Ecto neural progenitor cell (in vitro differentiated cells): ENCODE measurements around the gene FAM13A.
"Not testable (repeated sequence)": the region's sequence is repeated elsewhere in the genome, so short reads cannot be mapped to it uniquely, and the experiment has no call there.

Source experiments
- DNase-seq: peaks from one replicate; pipeline ENCODE4 v3.0.0-alpha.2; 2018; ENCODE audit warnings: low spot score

FAM13A gene

DNA sequence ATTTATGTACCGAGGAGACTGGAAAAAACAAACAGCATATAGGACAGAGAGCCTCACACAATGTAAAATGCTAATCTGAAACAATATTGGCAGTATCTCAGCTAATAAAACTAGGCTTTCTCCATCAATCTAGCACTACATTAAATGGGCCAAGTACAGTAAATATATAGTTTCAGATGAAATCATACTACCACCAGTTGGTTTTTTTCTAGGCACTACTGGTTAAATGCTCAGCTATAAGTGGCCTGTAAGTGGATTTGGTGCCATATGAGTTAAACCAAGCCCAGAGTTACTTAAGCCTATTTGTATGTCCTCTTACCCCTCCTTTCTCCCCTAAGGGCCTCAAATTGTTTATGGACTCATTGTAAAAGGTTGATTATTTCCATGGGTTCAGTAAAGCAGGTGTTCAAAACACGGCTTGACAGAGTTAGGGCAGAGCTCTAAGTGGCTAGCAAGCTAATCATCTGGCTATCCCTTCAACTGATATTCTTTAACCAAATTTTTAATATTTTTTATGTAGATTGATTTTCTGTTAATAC, 57.5 kb downstream of the FAM13A start:
- DNase-seq = no peak

- no peak for DNase-seq
Observed at GRCh38 chr4:88998891-88999290, 58.1 kb downstream of the FAM13A start.

DNA sequence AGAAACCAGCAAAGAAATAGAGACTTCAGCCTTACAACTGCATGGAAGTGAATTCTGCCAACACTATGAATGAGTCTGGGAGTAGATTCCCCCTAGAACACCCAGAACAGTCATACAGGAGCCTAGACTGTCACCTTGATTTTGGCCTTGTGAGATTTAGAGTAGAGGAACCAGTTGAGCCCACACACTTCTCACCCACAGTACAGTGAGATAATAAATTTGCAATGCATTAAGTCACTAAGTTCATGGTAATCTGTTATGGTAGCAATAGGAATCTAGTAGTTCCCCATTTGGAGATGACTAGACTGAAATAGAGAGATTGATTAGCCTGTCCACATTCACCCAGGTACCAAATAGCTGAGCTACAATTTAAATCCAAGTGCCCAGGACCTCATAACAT, 59.0 kb downstream of the FAM13A start:
- DNase-seq = no peak

DNA sequence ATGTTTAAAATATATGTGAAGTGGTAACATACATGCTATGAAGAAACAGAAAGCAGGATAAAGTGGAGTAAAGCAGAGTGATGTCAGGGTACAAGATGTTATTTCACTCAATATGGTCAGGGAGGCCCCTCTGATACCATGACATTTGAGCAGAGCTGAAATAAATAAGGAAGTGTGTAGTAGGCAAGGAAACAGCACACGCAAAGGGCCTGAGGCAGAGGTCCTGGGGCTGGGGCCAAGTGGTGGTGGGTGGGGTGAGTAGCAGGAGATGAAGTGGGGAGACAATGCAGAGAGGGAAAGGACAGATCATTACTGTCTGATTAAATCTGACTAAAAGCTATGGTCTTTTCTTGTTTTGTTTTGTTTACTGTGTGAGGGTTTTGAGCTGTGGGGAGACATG, 61.1 kb downstream of the FAM13A start:
- DNase-seq = no peak

- not testable (repeated sequence) for DNase-seq
Observed at GRCh38 chr4:88995257-88995656, 61.7 kb downstream of the FAM13A start.

DNA sequence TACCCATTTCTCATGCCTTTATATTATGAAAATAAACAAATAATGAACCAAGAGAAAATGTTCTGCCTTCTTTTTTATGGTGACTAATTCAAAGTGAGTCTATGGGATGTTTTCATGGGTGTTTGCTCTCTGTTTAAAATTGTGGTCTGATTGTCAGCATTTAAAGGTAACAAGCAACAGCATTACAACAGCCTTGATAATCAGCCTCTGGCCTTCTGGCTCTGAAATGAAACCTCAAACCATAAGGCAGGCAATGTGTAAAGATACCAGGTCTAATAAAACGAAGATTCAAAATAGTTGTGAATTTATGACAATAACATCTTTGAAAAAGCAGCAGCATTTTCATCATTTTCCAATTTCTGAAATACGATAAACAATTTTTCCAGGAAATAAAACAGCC, 63.7 kb downstream of the FAM13A start:
- DNase-seq = no peak

DNA sequence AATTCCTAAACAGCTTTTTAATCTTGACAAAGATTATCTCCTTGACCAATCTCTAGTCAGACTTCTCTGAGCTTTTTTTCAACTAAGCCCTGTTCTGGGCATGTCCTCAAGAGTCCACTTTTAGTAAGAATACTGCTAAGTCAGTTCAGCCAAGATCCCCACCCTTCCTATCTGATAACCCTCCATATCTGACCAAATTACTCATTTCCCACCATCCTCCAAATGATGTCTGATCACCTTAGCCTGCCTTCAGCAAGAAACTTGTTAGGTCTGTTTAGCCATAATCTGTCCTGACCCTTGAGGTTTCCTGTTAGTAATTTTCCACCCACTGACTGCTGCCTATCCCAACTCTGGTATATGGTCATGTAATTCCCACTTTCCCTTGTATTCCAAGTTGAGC, 65.2 kb downstream of the FAM13A start:
- no peak for DNase-seq

DNA sequence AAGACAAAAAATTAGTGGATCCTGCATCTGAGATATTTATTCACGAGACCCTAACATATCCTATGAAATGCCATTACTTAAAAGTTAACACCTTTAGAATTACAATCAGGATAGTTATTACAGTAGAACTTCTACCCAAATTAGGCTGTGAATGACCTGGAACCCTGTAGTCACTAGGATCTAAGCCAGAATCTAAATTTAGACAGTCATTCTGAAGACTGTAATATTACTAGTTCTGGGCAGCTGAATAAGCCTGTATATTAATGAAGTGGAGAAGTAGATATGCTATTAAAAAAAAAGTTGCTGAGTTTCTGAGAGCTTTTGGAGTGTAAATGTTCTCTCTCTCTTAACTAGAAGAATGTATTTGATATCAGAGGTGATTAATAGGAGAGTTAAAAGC, 67.0 kb downstream of the FAM13A start:
- no peak for DNase-seq

- DNase-seq = no peak
Observed at GRCh38 chr4:88985088-88985773, 71.8 kb downstream of the FAM13A start.

DNA sequence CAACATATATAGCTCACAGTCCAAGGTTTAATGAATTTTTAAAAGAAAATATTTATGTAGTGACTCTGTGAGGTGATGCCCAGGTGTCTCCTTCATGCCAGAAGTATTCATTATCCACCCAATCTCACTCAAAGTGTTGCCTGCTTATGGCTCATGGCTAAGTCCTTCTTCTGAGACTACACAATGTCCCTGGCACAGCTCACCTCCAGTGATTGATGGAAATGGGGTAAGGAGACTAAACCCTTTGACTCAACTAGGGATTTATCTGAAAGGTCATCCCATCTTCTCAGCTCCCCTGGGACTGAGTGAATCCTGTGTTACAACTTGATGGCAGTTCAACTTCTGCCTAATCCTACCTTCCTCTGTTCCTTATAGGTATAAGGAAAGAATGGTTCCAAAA, 74.2 kb downstream of the FAM13A start:
- DNase-seq = no peak

- DNase-seq = no peak
Observed at GRCh38 chr4:88981993-88982392, 75.0 kb downstream of the FAM13A start.

- no peak for DNase-seq
Observed at GRCh38 chr4:88981556-88981955, 75.4 kb downstream of the FAM13A start.

- DNase-seq = no peak
Observed at GRCh38 chr4:88979276-88979675, 77.7 kb downstream of the FAM13A start.

GRCh38 chr4:88976775-88977035, 80.3 kb downstream of the FAM13A start:
- no peak for DNase-seq

- no peak for DNase-seq
Observed at GRCh38 chr4:88975958-88976774, 80.8 kb downstream of the FAM13A start.

DNA sequence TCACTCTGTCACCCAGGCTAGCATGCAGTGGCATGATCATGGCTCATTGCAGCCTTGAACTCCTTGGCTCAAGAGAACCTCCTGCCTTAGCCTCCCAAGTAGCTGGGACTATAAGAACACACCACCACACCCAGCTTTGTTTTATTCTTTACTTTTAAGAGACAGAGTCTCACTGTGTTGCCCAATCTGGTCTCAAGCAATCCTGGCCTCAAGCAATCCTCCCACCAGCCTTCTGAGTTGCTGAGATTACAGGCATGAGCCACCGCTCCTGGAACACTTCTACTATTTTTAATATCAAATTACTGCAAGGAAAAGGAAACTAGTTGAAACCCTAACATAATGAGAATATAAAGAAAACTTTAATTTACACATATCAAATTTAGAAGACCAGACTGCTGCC, 85.4 kb downstream of the FAM13A start:
- no peak for DNase-seq

GRCh38 chr4:88969746-88970145, 87.2 kb downstream of the FAM13A start:
- no peak for DNase-seq

- DNase-seq = no peak
Observed at GRCh38 chr4:88969271-88969670, 87.7 kb downstream of the FAM13A start.

GRCh38 chr4:88967883-88968331, 89.1 kb downstream of the FAM13A start:
- no peak for DNase-seq

- no peak for DNase-seq
Observed at GRCh38 chr4:88965053-88965452, 91.9 kb downstream of the FAM13A start.

DNA sequence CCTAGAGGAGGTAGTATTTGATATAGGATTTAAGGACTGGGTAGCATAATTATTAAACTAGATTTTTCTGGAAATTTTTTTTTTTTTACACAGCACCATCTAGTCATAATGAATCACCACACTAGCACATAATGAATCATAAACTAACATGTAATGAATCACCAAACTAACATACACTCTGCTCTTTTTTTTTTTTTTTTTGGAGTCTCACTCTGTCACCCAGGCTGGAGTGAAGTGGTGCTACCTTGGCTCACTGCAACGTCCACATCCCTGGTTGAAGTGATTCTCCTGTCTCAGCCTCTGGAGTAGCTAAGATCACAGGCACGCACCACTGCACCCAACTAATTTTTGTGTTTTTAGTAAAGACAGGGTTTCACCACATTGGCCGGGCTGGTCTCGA, 92.5 kb downstream of the FAM13A start:
- DNase-seq = no peak

DNA sequence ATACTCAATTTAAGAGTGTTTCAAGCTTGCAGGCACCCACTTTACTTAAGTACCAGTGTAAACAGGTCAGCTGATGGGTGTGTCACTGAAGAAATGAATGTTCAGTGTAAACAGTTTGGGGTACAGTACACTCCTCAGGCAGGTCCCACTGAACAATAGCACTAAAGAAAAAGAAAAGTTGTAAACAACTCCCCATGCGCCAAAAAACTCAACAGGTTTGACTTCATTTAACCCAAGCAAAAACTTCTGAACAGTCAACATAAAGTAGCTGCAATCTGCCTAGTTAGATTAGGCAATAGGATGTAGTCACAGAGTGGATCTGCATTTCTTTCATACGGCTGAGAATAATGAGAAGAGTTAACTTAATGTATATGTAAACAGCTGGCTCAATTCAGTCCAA, 93.2 kb downstream of the FAM13A start:
- no peak for DNase-seq

DNA sequence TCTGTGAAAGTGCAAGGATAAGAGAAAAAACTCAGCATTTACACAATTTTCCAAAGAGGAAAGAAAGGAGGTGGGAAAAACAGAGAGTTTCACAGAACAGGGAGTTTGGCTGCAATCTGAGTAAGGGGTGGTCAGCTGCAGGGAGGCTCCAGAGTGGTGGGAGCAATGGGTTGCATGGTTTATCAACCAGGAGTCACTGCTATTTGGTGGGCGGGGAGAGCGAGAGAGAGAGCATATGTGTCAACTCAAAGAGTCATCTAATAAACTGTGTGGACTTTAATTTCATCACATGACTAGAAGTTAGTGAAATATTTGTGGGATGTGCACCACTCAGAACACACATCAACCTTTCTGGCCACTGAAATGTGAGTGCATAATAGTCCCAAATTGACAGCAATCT, 94.6 kb downstream of the FAM13A start:
- DNase-seq = no peak

- DNase-seq = no peak
Observed at GRCh38 chr4:88960576-88960975, 96.4 kb downstream of the FAM13A start.
